ENCODE measurements around the gene DUSP15.
"Not testable (repeated sequence)": the region's sequence is repeated elsewhere in the genome, so short reads cannot be mapped to it uniquely, and the experiment has no call there.

The DUSP15 gene

DNA sequence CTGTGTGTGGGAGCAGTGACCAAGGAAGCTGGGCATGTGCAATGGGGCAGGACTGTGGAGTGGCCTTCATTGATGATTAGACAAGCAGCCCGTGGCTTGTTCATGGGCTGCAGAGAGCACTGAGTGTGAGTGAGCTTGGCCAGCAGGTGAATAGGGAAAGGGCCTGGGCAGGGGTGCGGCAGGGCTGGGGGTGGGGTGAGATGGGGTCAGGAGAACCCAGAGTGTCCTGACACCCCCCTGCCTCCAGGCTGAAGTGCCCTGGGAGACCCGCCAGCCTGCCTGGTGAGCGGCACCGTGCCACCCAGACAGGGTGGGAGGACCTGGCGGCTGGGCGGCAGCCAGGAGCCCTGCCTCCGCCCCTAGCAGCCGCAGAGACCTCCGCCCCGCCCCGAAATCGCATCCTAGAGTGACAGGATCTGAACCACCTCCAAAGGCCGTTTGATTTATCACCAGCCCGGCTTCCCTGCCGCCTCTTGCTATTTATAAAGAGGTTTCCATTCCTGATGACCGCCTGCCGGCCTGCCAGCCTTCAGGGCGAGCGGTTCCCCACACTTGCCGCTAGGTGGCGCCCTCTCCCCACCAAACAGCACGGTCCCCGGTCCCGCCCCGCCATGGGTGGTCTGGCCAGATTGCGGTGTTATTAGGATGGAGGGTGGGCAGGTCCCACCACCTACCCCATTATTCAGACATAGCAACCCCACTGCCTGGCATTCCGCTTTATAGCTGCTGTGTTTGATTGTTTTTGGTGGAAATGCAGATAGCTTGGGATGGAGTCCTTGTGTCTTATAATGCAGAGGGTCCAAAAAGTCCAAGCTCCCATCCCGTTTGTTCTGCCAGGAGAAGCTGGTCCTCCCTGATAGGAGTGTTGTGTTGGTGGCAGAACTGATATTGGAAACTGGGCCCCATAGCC is 47.7 kb downstream of the DUSP15 start:
- peak; percentile 72 for DNase-seq (ENCODE audit: low read depth, low spot score)

DNA sequence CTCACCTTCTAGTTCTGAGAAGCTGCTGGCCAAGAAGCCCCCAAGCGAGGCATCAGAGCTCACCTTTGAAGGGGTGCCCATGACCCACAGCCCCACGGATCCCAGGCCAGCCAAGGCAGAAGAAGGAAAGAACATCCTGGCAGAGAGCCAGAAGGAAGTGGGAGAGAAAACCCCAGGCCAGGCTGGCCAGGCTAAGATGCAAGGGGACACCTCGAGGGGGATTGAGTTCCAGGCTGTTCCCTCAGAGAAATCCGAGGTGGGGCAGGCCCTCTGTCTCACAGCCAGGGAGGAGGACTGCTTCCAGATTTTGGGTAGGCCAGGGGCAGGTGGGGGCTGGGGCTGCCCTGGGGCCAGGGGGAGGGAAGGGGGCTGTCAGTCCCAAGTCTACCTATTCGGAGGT is 48.9 kb downstream of the DUSP15 start:
- no peak for DNase-seq (ENCODE audit: low read depth, low spot score)

DNA sequence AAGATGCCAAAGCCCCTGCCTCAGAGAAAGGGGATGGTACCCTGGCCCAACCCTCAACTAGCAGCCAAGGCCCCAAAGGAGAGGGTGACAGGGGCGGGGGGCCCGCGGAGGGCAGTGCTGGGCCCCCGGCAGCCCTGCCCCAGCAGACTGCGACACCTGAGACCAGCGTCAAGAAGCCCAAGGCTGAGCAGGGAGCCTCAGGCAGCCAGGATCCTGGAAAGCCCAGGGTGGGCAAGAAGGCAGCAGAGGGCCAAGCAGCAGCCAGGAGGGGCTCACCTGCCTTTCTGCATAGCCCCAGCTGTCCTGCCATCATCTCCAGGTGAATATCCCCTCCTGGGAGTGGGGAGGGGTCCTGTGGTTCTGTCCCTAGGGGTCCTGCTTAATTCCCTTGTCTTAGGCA is 50.1 kb downstream of the DUSP15 start:
- DNase-seq (ENCODE audit: low read depth, low spot score), result no peak

DNA sequence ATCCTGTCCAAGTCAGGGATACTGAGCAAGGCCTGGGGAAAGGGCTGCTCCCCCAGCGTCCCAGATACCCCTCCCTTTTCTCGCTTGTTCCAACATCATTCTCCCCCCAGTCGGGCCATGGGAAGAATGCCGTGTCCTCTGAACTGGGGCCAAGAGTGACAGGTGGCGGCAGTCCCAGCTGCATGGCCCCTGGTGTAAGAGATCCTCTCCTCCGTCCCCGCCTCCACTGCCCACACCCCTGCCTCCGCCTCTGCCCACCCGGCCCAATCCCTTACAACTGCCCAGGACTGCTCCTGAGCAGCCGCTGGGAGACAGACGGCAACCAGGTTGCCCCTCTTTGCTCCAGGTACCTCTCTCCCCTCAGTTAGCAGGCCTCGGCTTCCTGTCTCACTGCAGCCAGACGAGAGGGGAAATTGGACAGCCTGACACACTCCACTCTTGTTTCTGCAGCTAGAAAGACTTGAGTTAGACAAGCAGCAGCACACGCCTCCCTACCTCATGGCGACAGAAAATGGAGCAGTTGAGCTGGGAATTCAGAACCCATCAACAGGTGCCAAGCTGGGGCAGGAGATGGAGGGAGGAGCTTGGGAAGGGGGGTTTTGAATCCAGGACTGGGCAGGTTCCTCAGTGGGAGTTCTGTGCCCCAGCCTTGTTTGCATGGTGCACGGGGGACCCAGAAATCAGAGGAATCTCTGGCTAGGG is 51.1 kb downstream of the DUSP15 start, which contains the start of gene MYLK2:
MYLK2 (plus strand) TSS at position 274 of the 702 bp plus-strand sequence; CDS start at position 499, 225 bp downstream.
- no peak for DNase-seq (ENCODE audit: low read depth, low spot score)

DNA sequence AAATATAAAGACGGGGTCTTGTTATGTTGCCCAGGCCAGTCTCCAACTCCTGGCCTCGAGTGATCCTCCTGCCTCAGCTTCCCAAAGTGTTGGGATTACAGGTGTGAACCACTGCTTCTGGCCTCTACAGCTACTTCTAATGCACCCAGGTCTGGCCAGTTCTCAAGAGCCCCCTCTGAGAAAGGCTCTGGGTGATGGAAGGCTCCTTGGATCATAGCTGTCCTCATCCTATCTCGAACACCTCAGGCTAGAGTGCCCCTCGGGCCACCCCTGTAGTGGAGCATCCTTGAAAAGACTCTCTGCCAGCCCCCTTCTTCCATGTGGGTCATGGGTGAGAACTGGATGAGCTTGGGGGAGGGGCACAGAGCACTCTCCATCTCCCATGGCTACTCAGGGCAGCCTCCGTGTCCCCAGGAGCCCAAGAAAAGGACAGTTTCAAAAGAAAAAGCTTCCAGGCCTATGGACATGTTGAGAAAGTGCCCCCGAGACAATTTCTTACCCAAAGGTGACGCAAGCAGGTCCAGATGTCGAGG is 51.9 kb downstream of the DUSP15 start:
- DNase-seq (ENCODE audit: low read depth, low spot score), result no peak

DNA sequence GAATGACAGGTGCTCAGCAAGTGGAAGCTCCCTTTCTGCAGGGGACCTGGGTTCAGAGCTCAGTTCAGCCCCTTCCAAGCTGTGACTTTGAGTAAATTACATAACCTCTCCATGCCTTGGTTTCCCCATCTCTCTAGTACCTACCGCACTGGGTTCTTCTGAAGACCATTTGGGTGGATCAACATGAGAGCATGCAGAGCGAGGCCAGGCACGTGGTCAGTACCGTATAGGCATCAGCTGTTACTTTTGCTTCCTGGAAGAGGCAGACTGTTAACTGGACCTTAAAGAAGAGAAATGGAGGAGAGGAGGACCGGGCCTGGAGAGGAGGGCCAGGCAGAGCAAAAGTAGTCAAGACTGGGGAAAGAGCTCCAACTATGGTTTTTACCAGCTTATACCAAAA is 52.9 kb downstream of the DUSP15 start:
- no peak for DNase-seq (ENCODE audit: low read depth, low spot score)

DNA sequence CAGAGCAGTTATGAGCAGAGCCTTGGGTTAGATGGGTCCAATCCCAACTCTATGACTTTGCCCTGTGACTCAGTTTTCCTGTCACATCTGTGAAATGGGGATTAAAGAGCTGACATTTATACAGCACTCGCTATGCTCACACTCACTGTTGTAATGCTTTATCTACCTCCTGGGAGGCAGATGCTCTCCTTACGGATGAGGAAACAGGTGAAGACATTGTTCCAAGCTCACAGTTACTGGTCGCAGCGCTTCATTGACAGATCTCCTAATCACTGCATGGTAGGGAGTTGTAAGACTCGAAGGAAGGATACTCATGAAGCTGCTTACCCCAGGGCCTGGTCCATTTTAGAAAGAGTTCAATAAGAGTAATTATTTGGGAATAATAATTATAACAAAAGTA is 54.1 kb downstream of the DUSP15 start:
- no peak for DNase-seq (ENCODE audit: low read depth, low spot score)

DNA sequence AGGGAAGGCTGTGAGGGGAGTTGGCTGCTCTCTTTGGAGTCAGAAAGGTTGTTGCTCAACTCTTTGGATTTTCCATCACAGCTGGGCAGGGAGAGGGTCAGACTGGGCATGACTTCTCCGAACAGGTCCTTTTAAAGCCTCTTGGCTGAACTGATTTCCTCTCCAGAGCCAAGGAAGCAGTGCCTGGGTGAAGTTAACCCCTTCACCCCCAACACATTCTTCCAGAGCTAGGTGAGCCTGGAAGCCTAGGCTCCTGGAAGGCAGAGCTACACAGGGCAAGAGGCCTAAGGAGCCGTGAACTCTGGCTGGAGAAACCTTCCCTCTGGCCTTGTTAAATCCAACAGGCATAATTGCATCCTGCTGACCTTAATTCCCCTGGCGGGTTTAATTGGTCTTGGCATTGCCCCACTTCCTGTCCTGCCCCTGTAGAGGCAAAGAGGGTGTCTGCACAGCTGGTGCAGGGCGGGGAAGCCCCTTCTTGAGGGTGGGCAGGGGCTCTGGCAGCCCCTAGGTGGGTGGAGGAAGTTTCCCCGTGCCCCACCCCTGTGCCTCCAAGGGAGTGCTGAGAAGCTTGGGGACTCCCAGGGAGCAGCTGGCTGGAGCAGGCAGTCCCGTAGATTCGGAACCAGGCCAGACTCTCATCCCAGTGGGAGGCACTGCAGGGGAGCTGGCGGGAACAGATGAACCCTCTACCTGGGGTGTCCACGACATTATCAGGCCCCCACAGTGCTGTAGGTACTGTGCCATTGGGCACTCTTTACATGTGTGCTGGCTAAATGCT is 54.7 kb downstream of the DUSP15 start:
- DNase-seq (ENCODE audit: low read depth, low spot score), result no peak

DNA sequence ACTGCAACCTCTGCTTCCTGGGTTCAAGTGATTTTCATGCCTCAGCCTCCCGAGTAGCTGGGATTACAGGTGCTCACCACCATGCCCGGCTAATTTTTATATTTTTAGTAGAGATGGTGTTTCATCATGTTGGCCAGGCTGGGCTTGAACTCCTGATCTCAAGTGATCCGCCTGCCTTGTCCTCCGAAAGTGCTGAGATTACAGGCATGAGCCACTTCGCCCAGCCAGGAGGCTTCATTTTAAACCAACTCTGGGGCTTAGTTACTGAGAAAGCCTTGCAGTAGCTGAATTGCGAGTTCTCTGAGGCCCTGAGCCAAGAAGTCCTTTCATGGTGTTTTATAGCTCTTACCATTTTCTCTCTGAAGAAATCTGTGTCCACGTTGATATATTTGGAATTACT is 56.2 kb downstream of the DUSP15 start:
- DNase-seq (ENCODE audit: low read depth, low spot score), result not testable (repeated sequence)

DNA sequence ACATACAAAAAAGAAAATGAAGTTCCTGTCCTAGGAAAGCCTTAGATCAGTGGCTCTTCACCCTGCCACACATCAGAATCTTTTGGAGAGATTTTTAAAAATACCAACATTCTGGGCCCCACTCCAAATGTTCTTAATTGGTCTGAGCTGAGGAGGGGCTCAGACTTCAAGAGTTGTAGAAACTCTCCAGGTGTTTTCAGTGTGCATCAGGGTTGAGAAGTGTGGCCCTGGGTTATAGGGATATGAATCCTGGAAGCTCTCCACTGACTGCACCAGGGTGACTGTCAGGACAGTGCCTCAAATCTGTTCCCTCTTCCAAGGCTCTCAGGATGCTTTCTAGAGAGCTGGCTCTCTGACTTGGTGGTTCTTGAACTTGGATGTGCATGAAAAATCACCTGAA is 56.7 kb downstream of the DUSP15 start:
- no peak for DNase-seq (ENCODE audit: low read depth, low spot score)

DNA sequence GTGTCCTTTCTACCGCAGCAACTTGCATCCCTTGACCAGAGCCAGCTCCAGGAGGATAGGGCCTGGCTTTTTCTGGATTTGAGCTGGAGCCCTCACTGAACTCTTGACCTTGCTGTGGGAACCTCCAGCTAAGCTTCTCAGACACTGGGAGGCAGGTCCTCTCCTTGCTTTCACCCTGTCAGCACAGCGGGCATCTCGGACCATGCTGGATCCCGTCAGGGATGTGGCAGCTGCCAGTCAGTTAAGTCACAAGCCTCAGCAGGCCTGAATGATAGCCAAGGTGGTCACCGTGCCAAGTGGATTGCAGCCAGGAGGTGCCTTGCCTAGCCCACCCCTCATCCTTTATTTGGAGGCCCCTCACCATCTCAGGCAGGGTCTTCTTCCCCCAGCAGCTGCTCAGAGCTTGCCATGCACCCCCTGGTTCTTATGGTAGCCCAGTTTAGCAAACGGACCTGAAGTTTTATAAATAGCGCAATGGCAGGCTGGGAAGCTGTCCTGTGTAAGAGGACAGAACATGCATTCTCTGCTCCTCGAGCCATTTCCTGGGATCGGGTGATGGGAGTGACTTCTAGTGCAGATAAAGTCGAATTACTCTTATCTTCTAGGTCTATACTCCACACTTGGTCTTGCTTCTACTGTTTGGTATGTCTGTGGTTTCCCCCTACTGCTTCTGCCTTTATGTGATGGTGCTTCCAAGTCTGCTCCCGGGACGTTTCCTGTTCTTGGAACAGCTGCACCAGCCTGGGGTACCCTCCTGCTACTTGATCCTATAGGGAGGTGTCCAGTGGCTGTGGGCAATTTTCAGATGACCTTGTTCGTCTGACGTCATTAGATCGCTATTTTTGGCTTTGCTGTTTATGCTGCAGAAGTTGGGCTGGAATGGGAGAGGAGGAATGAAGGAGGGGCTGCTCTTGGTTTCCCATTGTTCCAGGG is 58.3 kb downstream of the DUSP15 start:
- no peak for DNase-seq (ENCODE audit: low read depth, low spot score)

DNA sequence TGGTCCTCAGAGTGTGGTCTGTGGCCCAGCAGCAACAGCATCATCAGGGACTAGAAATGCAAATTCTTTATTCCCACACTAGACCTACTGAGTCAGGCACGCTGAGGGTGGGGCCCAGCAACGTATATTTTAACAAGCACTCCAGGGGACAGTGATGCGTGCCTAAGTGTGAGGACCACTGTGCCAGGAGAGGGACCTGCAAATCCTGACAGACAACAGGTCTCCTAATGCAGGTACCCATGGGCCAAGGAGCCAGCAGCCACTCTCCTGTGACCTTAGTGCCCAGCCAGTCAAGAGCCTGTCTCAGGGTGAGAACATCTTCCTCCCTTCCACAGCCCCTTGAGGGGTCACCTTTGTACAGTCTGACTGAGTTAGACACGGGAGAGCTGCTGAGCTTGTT is 59.1 kb downstream of the DUSP15 start:
- no peak for DNase-seq (ENCODE audit: low read depth, low spot score)
